Activated naive CD4-positive, alpha-beta T cell (primary cell): ENCODE data around the gene CPLX3.

Experiments used
- DNase-seq, 4 experiments: peaks; one replicate each; lab custom pipeline; 2025; lab: John Stamatoyannopoulos, UW

The CPLX3 gene

GRCh38 chr15:74788042-74788682 lies 38.3 kb upstream of the CPLX3 start:
- no peak for DNase-seq

GRCh38 chr15:74788683-74789151 lies 37.7 kb upstream of the CPLX3 start:
- DNase-seq, result peak in 1 of 4 experiments; percentile 29

- no peak for DNase-seq
Observed at GRCh38 chr15:74789171-74789631, 37.2 kb upstream of the CPLX3 start.

GRCh38 chr15:74789741-74790079 lies 36.7 kb upstream of the CPLX3 start:
- DNase-seq, result no peak

GRCh38 chr15:74790080-74790916 lies 36.1 kb upstream of the CPLX3 start:
- DNase-seq, result no peak

GRCh38 chr15:74791007-74791406 lies 35.4 kb upstream of the CPLX3 start:
- no peak for DNase-seq

- no peak for DNase-seq
Observed at GRCh38 chr15:74791667-74792066, 34.8 kb upstream of the CPLX3 start.

GRCh38 chr15:74792227-74793016 lies 34.0 kb upstream of the CPLX3 start:
- DNase-seq, result no peak

GRCh38 chr15:74793135-74794028 lies 33.0 kb upstream of the CPLX3 start:
- DNase-seq, result peak in 3 of 4 experiments; percentile 49 to 71 (median 64)

- DNase-seq, result no peak
Observed at GRCh38 chr15:74794248-74794969, 32.0 kb upstream of the CPLX3 start.

- no peak for DNase-seq
Observed at GRCh38 chr15:74794970-74795349, 31.5 kb upstream of the CPLX3 start.

GRCh38 chr15:74795966-74796625 lies 30.3 kb upstream of the CPLX3 start:
- DNase-seq, result peak in 1 of 4 experiments; percentile 26

- DNase-seq, result no peak
Observed at GRCh38 chr15:74798388-74799254, 27.8 kb upstream of the CPLX3 start.

GRCh38 chr15:74799255-74799855 lies 27.1 kb upstream of the CPLX3 start:
- DNase-seq, result no peak

- peak; percentile 75 to 83 (median 78) for DNase-seq
Observed at GRCh38 chr15:74799856-74800558, 26.4 kb upstream of the CPLX3 start.

GRCh38 chr15:74800559-74801094 lies 25.8 kb upstream of the CPLX3 start:
- DNase-seq, result no peak

GRCh38 chr15:74801311-74801997 lies 25.0 kb upstream of the CPLX3 start:
- DNase-seq, result no peak
